ENCODE measurements around the gene NFIA.

NFIA gene

GRCh38 chr1:61278966-61279365, 196.6 kb downstream of the NFIA start:
- no peak overlapping the region for H3K4me3 ChIP-seq
- peak overlapping the region; percentile 65 to 84 for H3K27ac ChIP-seq
- DNase-seq (ENCODE audit: low spot score) = no peak
- TF ChIP-seq CTCF (IDR thresholded peaks at IDR 0.05) = no peak

- TF ChIP-seq CTCF (IDR thresholded peaks at IDR 0.05) = no peak
- H3K27ac ChIP-seq = peak overlapping the region; percentile 63 to 65
- no peak for DNase-seq (ENCODE audit: low spot score)
- H3K4me3 ChIP-seq = peak overlapping the region; percentile 34
Measured at GRCh38 chr1:61279570-61279969, 197.2 kb downstream of the NFIA start.

GRCh38 chr1:61280452-61280851, 198.1 kb downstream of the NFIA start:
- no peak for DNase-seq (ENCODE audit: low spot score)
- no peak for TF ChIP-seq CTCF (IDR thresholded peaks at IDR 0.05)
- Histone ChIP-seq H3K4me3 (no peak overlapping the region), H3K27ac (peak overlapping the region; percentile 4 to 15)

GRCh38 chr1:61282387-61282786, 200.0 kb downstream of the NFIA start:
- no peak for TF ChIP-seq CTCF (IDR thresholded peaks at IDR 0.05)
- Histone ChIP-seq H3K4me3 (no peak overlapping the region), H3K27ac (no peak overlapping the region)
- DNase-seq (ENCODE audit: low spot score) = no peak

GRCh38 chr1:61284248-61284854, 202.0 kb downstream of the NFIA start:
- Histone ChIP-seq H3K4me3 (no peak overlapping the region), H3K27ac (no peak overlapping the region)
- TF ChIP-seq CTCF (IDR thresholded peaks at IDR 0.05) = no peak
- DNase-seq (ENCODE audit: low spot score) = no peak

GRCh38 chr1:61284936-61285335, 202.6 kb downstream of the NFIA start:
- no peak overlapping the region for H3K27ac ChIP-seq
- no peak for DNase-seq (ENCODE audit: low spot score)
- TF ChIP-seq CTCF (IDR thresholded peaks at IDR 0.05) = no peak
- H3K4me3 ChIP-seq = no peak overlapping the region

- no peak for DNase-seq (ENCODE audit: low spot score)
- H3K27ac ChIP-seq = no peak overlapping the region
- TF ChIP-seq CTCF (IDR thresholded peaks at IDR 0.05) = no peak
- no peak overlapping the region for H3K4me3 ChIP-seq
Measured at GRCh38 chr1:61285371-61285885, 203.1 kb downstream of the NFIA start.

Measured in coronary artery (tissue), 2 donors.